GM10847 (cell line): ENCODE results near the gene RHEX.

ENCODE experiments used
- POLR2A ChIP-seq: IDR thresholded peaks from 2 replicates; pipeline ENCODE4 v1.6.1; 2011; ENCODE audit not compliant: insufficient read length; ENCODE audit errors: extremely low read depth

RHEX gene

GRCh38 chr1:206116191-206116872, 63.4 kb downstream of the RHEX start:
- no peak for TF ChIP-seq POLR2A

GRCh38 chr1:206116873-206117150, 63.8 kb downstream of the RHEX start:
- no peak for TF ChIP-seq POLR2A

DNA sequence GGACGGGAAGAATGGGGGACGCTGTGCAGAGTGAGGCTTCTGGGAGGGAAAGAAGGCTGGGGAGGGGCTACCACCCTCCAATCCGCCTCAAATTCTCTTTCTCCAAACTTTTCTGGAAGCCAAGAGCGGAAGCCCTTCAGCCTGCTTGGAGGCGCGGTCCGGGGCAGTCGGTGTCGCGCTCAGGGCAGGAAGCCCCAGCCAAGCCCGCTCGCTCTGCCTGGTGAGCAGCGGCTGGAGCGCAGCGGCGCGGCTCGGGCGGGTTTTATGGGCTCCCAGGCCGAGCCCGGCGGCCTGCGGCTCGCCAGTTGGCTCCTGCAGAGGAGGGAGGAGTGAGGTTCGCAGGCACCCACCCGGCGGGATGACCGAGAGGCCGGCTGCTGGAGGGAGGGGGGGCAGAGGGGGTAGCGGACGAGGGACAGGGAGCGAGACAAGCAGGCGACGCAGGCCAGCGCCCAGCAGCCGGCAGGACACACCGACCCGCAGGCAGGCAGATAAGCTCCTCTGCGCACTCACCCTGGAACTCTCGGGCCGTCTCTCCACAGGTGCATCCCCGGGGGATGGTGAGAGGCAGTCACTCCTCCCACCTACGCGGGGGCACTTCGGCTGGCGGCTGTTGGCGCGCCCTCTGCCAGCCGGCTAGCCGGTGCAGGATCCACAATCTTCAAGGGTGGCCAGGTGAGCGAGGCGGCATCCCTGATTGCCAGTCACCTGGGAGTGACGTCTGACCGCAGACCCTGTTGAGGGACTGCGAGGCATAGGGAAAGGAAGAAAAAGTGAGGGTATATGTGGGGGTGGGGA, 64.4 kb downstream of the RHEX start, which contains the start of gene AVPR1B:
AVPR1B (minus strand) TSS at position 238 of the 798 bp plus-strand sequence. CDS start 498 bp downstream, outside the sequence.
- no peak for TF ChIP-seq POLR2A

GRCh38 chr1:206120406-206120805, 67.4 kb downstream of the RHEX start:
- TF ChIP-seq POLR2A = no peak

DNA sequence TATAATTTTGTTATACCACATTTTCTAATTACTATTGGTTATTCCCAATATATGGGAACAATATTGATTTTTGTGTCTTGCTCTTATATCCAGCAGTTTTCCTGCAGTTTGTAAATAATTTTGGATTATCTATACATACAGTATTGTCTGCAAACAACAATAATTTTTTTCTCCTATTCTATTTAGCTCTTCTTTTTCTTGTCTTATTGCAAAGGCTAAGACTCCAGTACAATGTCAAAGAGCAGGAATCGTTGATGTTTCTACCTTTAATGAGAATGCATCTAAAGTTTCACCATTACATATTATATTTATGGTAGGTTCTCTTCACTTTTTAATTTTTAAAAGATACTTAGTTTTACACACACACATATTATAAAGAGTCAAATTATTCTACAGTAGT, 68.3 kb downstream of the RHEX start:
- no peak for TF ChIP-seq POLR2A

DNA sequence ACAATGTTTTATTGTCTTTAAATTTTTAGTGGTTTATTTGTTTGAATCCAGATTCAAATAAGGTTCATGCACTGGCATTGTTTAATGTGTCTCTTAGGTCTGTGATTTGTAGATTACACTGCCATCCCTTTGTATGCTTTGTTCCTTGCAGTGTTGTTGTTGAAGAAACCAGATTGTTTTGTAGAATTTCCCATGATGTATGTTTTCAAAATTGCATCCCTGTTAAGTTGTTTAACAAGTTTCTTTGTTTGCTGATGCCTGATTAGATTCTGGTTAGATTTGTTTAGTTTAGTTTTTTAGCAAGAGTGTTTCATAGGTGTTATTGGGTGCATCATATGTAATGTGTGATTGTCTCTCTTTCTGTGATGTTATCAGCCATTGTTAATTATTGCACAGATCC, 69.7 kb downstream of the RHEX start:
- TF ChIP-seq POLR2A = no peak

DNA sequence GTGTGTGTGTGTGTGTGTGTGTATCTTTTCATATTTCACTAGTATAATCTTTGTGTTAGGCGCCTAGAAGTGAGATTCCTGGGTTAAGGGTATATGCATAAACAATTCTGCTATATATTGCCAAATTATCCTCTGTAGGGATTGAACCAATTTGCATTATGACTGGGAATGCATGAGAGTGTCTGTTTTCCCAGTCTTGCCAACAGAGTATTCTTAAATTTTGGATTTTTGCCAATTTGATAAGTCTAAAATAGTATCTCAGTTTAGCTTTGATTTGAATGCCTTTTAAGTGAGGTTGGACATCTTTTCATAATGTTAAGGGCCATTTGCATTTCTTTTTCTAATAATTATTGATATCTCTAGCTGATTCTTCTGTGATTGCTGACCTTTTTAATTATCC, 72.4 kb downstream of the RHEX start:
- no peak for TF ChIP-seq POLR2A

DNA sequence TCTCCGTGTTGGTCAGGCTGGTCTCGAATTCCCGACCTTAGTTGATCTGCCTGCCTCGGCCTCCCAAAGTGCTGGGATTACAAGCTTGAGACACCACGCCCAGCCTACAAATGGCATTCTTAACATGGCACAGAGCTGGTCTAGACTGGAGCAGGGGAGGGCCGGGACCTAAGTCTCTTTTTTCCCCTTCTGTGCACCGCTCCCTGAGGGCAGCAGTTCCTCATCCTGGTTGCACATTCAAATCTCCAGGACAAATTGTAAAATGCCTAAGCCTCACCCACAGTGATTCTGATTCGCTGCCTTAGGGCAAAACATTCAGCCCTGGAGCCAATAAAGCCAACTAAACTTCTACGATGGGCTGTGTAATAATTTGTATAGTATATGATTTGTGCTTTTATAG, 74.4 kb downstream of the RHEX start:
- TF ChIP-seq POLR2A = no peak

GRCh38 chr1:206128196-206128595, 75.2 kb downstream of the RHEX start:
- TF ChIP-seq POLR2A = no peak

GRCh38 chr1:206131037-206131436, 78.1 kb downstream of the RHEX start:
- no peak for TF ChIP-seq POLR2A

DNA sequence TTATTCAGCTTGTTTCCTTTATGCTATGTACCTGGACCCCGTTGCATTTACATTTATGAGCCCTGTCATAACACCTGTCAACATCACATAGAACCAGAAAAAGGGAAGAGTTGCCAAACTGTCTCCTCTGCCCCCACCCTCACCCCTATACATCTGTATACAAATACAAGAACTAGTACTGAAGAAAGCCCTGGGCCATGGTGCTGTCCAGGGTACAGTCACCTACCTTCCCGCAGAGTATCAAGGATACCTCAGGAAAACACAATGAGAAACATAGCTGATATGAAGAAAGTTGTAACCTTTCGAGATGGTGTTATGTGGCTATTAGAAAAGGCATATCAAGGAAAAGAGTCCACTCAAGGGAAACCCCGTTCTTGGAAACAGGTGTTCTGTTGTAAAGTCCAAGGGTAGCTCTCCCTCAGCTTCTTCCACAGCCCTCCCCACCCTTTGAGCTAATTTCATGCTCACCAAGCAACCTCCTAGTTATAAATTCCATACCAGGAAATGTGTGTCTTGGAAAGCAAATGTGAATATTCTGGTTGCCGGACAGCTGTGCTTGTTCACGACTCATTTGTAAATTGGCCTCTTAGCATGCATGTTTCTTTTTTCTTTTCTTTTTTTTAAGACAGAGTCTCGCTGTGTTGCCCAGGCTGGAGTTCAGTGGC, 80.9 kb downstream of the RHEX start:
- TF ChIP-seq POLR2A = no peak

DNA sequence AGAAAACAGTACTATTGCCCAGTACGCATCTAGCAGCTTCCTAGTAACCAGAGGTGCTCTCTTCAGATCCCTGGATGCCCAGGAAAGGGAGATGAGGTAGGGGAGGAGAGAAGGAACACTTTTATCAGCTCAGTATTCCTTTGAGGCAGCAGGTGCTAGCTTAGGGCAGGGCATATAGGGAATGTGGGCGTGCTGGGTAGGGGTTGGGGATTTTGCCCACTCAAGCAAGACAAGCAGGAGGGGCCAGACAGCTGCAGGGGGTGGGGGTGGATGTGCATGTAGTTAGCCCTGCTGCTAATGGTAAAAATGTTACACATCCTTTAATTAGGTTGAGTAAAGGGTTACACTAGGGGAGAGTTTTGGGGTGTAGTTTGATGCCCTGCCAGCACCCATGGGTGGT, 82.3 kb downstream of the RHEX start:
- no peak for TF ChIP-seq POLR2A

GRCh38 chr1:206136241-206136640, 83.3 kb downstream of the RHEX start:
- TF ChIP-seq POLR2A = no peak

- TF ChIP-seq POLR2A = no peak
These were observed 89.0 kb downstream of the RHEX start for GRCh38 chr1:206142011-206142410.

DNA sequence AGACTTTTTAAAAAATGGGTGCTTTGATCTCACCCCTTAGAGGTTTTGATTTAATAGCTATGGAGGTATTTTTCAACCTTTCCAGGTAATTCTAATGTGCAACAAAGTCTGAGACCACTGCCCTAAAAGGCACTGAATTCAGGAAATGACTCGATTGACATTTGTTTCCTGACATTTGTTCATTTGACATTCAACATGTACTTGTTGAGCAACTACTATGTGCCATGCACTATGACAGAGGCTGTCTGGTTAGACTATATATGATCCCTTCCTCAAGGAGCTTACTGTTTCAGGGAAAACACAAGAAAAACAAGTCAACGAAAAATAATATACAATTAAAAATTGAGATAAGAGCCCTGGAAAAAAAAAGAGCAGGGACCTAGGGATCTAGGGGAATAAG, 89.8 kb downstream of the RHEX start:
- no peak for TF ChIP-seq POLR2A

- no peak for TF ChIP-seq POLR2A
These were observed 90.7 kb downstream of the RHEX start for GRCh38 chr1:206143537-206144172.

DNA sequence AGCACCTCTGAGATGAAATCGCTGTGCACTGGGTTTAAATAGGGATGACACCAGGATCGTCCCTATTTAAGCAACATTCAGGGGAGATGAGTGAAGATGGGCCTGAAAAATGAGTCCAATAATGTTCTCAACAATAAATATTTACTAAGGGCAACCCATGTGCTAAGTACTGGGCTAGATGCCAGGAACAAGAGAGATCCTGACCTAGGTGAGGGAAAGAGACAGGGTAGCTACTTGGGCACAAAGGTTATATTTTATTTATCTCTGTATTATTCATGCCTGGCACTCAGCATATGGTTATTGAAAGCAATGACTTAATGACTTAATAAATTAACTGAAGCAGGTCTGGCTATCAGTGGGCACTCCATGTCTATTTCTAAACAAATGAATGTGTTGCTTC, 91.6 kb downstream of the RHEX start:
- no peak for TF ChIP-seq POLR2A
